Measurements from ENCODE around the gene ROPN1L.

Gene ROPN1L

GRCh38 chr5:10459080-10460055 lies 17.7 kb downstream of the ROPN1L start:
- DNase-seq = no peak

GRCh38 chr5:10460252-10460906 lies 18.7 kb downstream of the ROPN1L start:
- DNase-seq = peak in 10 of 14 donors; percentile 2 to 69 (median 35)

GRCh38 chr5:10461041-10461440 lies 19.4 kb downstream of the ROPN1L start:
- DNase-seq = no peak

GRCh38 chr5:10461904-10462555 lies 20.4 kb downstream of the ROPN1L start:
- no peak for DNase-seq

- DNase-seq = no peak
Measured at GRCh38 chr5:10463566-10463965, 21.9 kb downstream of the ROPN1L start.

GRCh38 chr5:10464173-10464572 lies 22.5 kb downstream of the ROPN1L start:
- no peak for DNase-seq

- no peak for DNase-seq
Measured at GRCh38 chr5:10465726-10466125, 24.0 kb downstream of the ROPN1L start.

- no peak for DNase-seq
Measured at GRCh38 chr5:10466446-10467073, 24.9 kb downstream of the ROPN1L start.

- DNase-seq = no peak
Measured at GRCh38 chr5:10467281-10468198, 25.9 kb downstream of the ROPN1L start.

- no peak for DNase-seq
Measured at GRCh38 chr5:10468256-10468655, 26.6 kb downstream of the ROPN1L start.

GRCh38 chr5:10469253-10470050 lies 27.8 kb downstream of the ROPN1L start:
- no peak for DNase-seq

GRCh38 chr5:10470669-10471068 lies 29.0 kb downstream of the ROPN1L start:
- no peak for DNase-seq

- no peak for DNase-seq
Measured at GRCh38 chr5:10471677-10472076, 30.0 kb downstream of the ROPN1L start.

GRCh38 chr5:10474521-10475075 lies 32.9 kb downstream of the ROPN1L start:
- DNase-seq = no peak

- DNase-seq = no peak
Measured at GRCh38 chr5:10475931-10476676, 34.4 kb downstream of the ROPN1L start.

- DNase-seq = no peak
Measured at GRCh38 chr5:10476878-10477277, 35.2 kb downstream of the ROPN1L start.

GRCh38 chr5:10477943-10478342 lies 36.3 kb downstream of the ROPN1L start:
- no peak for DNase-seq

GRCh38 chr5:10478436-10478835 lies 36.8 kb downstream of the ROPN1L start:
- no peak for DNase-seq

- DNase-seq = no peak
Measured at GRCh38 chr5:10479154-10479721, 37.6 kb downstream of the ROPN1L start.

All from C1 segment of cervical spinal cord (tissue), 14 donors.